HG03135 (cell line): ENCODE measurements around the gene PRRG4.
A peak's percentile ranks its signal among the peaks of the same experiment; 100 is the strongest.
"Not testable (repeated sequence)": the region's sequence is repeated elsewhere in the genome, so short reads cannot be mapped to it uniquely, and the experiment has no call there.

Source experiments
- ATAC-seq: cut with Tn5 transposase; IDR thresholded peaks from one replicate; pipeline ENCODE4 v1.9.1; 2021; ENCODE audit warnings: mild to moderate bottlenecking, moderate library complexity; ENCODE audit not compliant: unreplicated experiment

The PRRG4 gene

GRCh38 chr11:32884023-32884422 is 54.3 kb downstream of the PRRG4 start:
- no peak for ATAC-seq

DNA sequence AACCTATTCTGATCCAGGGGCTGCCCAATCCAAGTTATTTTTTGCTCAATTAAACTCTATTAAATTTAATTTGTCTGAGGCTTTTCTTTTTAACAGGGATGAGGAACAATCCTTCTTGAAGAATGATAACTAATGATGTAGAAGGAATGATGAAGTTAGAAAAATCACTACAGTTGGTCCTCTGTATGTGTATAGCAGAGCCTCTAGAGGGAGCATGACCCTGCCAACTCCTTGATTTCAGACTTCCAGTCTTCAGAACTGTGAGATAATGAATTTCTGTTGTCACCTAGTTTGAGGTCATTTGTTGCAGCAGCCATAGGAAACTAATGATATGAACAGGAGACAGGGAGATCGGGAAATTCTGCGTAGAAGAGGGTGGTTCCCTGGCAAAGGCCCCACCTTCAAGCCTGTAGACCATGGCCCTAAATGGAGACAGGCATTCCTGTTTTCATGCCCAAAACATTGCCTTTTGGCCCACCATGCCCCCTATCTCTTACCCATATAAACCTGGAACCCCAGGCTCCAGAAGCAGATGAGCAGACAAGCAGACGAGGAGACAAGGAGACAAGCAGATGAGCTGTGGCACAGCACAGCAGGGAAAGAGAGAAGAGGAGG is 55.1 kb downstream of the PRRG4 start:
- no peak for ATAC-seq

DNA sequence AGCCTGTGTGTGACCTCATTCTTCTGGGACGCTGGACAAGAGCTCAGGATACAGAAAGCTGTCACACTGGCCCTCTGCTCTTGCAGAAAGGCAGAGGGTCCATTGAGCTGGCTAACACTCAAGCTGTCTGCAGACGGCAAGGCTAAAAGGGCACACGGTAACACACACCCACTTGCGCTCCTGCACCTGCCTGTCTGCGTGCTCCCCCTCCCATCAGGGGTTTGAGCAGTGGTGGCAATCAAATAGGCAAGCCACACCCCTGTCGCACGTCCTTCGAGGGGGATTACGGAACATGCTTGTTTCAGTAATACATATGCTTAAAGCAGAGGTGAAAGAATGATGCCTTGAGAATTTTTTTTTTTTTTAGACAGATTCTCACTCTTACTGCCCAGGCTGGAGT is 55.8 kb downstream of the PRRG4 start:
- no peak for ATAC-seq

DNA sequence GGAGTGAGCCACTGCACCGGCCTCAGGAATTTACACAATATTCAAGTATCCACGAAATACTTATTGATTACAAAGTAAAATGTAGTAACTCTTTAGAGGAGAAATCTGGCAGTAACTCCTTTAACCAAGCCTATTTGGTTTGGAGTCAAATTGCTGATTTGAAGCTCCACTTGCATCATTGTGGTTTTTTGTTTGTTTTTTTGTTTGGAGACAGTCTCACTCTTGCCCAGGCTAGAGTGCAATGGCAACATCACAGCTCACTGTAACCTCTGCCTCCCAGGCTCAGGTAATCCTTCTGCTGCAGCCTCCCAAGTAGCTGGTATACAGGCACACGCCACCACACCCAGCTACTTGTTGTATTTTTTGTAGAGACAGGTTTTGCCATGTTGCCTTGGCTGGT is 56.5 kb downstream of the PRRG4 start:
- ATAC-seq: no peak

- not testable (repeated sequence) for ATAC-seq
These were observed 58.1 kb downstream of the PRRG4 start for GRCh38 chr11:32887707-32888383.

GRCh38 chr11:32888384-32888710 is 58.6 kb downstream of the PRRG4 start:
- not testable (repeated sequence) for ATAC-seq

DNA sequence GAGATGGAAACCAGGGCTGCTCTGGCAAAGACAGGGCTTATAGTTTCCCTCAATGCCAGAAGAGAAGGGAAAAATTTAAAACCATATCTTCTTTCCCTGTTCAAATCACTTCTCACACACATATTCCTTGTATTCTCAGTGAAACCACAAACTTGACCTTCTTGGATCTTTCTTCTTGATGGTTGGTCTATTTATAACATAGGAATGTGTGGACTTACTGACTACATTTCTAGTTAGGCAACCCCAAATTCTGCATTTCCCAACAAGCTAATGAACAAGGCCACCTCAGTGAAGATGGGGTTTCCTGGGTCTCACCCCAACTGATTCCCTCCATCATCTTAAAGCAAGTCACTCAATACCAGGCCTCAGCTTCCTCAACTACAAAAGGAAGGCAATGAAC is 59.1 kb downstream of the PRRG4 start:
- no peak for ATAC-seq

GRCh38 chr11:32890843-32891656 is 61.3 kb downstream of the PRRG4 start:
- no peak for ATAC-seq

DNA sequence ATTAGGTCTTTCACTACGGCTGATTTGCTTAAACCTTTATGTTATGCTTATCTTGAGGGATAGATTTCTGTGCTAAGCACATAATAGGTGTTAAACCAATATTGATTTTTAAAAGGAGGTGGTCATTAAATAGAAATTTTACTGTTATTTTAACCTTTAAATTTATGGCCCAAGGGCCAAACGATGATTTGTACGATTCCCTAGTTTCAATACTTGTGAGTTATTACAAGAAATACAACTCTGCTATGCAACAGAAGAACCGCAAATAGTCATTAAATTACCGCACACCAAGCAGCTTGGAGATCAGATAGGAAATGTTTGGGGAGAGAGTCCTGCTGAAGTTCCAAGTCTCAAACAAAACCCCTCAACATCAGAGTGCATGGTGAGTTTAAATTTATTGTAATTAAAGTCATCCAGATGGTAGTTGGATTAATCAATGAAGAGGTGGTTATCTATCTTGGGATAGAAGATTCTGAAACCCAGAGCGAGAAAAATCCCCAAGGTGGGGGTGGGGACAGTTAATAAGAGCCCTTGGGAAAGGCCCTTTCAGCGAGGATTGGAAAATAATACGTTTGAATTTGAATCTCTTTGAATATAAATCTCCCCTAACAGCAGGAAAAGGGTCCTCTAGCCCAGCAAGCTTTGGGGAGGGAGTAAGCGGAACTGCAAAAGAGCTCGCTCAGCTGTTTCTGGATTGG is 62.1 kb downstream of the PRRG4 start:
- peak; percentile 1 for ATAC-seq

DNA sequence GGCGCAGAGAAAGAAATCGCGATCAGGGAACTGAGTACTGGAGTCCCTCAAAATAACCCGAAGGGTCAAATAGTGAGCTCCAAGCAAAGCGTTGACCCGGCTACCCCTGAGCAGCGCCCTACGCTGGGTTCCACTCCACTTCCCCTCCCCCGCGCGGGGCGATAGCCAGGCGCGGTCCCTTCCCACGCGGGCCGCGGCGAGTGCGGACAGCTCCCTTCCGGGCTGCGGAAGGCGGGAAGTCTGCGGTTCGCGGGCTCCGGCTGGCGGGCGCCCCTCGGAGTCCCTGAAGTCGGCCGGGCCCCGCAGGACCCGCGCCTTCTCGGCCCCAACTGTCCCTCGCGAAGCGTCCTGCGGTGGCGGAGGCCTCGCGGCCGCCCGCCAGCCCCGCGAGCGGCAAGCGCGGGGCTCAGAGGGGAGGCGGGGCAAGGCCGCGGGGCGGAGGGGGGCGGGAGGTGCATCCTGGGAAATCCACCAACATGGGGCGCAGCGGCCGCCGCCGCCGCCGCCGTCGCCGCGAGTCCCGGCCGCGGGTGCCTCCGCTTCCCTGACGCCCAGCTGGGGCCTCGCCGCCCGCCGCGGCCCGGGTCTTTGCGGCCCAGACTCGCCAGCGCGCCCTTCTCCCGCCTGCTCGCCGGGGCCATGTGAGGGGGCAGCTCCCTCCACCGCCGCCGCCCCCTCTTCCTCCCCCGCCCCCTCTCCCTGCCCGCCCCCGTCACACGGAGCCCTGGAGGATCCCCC is 62.8 kb downstream of the PRRG4 start, which contains the start of gene QSER1:
Gene QSER1, plus strand, starts transcription at position 457 of the 738 bp plus-strand sequence. CDS start 315 bp downstream, outside the sequence.
- ATAC-seq: peak; percentile 64

DNA sequence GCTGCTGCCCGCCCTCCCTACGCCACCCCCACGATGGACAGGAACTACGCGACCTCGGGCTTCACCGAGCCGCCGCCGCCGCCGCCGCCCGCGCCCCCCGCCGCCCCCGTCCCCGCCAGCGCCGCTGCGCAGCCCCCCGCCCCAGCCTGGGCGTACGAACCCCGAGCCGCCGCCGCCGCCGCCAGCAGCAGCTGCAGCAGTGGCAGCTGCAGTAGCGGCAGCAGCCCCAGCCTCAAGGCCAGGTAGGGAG is 63.3 kb downstream of the PRRG4 start:
- ATAC-seq: no peak

GRCh38 chr11:32893343-32894148 is 63.8 kb downstream of the PRRG4 start:
- peak; percentile 38 for ATAC-seq

GRCh38 chr11:32894149-32894827 is 64.6 kb downstream of the PRRG4 start:
- ATAC-seq: no peak

DNA sequence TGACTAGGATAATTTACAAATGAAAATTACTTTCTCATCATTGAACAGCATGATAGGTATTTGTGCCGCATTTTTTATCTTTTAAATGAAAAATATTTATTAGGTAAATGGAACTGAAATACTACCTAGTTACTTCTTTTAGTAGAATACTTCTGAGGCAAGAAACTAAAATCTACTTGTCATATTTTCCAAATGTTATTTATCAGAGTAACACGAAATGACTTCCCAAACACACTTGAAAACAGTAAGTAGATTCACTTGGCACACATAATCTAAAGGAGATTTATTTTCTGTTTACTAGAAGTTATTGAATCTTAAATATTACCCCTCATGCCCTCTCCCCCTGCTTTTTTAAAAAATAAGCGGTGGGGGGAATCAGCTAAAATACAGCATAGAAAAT is 65.2 kb downstream of the PRRG4 start:
- ATAC-seq: no peak

DNA sequence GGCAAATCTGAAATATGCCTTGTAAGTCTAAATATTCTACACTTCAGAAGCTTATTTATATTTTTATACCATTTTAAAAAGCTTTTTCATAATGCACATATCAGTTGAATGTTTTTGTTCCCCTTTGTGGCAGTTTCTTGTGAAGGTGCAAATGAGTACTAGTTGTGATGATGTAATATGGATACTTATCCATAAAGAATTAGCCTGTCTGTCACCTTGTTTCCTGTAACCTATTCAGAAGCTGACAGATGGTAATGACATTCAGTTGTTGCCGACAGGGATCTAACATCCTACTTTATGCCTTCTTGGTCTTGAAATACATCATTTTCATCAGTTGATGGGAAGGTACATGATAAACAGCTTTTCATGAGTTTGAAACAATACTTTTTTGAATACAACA is 65.7 kb downstream of the PRRG4 start:
- no peak for ATAC-seq

DNA sequence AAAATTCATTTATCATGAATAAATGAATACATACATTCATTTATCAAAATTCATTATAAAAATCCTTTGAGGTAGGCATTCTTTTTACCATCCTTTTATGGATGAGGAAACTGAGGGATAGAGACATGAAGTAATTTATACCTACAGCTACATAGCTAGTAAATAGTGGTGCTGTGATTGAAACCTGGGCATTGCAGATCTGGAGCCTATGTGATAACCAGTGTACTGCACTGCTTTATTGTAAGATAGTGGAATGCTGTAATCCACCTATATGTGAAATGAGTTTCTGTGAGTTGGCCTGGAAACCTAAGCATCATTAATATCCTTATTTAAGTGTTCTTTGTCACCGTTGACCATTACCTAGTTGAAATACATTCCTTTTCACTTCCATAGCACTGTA is 67.4 kb downstream of the PRRG4 start:
- no peak for ATAC-seq

DNA sequence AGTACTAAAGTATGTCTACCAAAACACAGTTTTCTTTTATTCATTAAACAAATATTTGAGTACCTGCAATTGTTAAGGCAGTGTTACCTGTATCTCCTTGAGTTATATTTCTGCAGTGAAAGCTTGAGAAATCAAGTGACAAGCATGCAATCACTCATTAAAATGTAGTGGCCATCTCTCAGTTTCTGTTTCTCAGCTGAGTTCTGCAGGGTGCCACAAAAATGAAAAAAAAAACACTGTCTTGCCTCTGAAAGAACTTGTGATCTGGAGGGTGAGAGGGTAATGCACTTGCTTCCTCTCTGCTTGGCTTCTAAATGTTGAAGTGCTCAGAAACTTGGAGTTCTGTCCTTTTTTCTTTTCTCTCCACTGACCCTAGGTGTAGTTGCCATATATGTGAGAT is 69.7 kb downstream of the PRRG4 start:
- no peak for ATAC-seq

GRCh38 chr11:32902089-32902665 is 72.5 kb downstream of the PRRG4 start:
- ATAC-seq: no peak

DNA sequence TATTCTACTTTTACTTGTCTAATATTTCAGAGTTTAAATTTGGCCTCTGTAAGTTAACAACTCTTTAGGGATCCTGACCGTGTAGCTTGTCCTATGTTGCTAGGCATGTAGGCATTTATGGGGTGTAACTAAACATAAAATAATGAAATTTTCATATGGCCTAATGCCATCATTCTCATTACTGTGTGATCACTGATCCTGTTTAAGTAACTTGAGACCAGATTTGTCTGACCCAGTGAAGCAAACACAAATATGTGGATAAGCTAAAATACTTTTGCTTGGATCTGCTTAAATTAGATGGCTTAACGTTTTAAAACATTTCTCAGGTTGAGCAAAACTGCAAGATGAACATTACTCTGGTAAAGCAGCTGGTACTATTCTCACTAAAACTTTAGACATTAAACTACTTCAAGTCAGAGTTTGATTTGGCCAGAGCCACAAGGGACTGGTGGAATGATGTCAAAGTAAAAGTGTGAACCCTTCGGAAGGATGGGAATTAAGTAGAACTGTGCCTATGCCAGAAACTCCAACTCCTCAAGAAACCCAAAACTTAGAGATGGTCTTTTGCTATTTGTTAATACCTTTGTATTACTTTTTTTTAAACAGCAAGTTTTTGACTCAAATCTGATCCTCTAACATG is 75.4 kb downstream of the PRRG4 start:
- ATAC-seq: no peak
